Measurements from ENCODE around the gene SERTAD1.

GRCh38 chr19:40424637-40425449 lies 949 bp downstream of the SERTAD1 start:
- TF ChIP-seq CTCF (IDR thresholded peaks at IDR 0.05; ENCODE audit: insufficient read depth, low read length, poor library complexity, severe bottlenecking), result no peak
- TF ChIP-seq EZH2phosphoT487 (conservative IDR thresholded peaks at IDR 0.05; ENCODE audit: low read length), result no peak

Measured in SU-DHL-6 (cell line).